Measurements from ENCODE around the gene ERCC3. TPM values are rescaled to one million over a fixed set of nuclear protein-coding genes. Genes with fewer than 3 reads are reported as not detected.

The ERCC3 gene
- total RNA-seq, 1 experiment from 2014 or later: 60.8 TPM

GRCh38 chr2:127310980-127311379 lies 17.0 kb upstream of the ERCC3 start:
- H3K23me2 ChIP-seq (ENCODE audit: insufficient read length, low read depth, low read length, poor library complexity, severe bottlenecking): no peaks in the 10 kb centered on the region
- no peak overlapping the region for H3K27ac Mint-ChIP-seq
- H3K23ac ChIP-seq (ENCODE audit: insufficient read length, low read depth, low read length): no peak overlapping the region

More at GRCh38 chr2:127310980-127311379, 17.0 kb upstream of the ERCC3 start:
- no peak overlapping the region for H2BK15ac ChIP-seq (ENCODE audit: low read depth, low read length)
- H2BK20ac ChIP-seq (ENCODE audit: low read depth, low read length, poor library complexity, severe bottlenecking): no peak overlapping the region
- no peak overlapping the region for H3K4me3 Mint-ChIP-seq
- no peaks in the 10 kb centered on the region for H3K4me1 Mint-ChIP-seq
- H2AFZ ChIP-seq (ENCODE audit: low read length): no peak overlapping the region
- no peak overlapping the region for H2AK5ac ChIP-seq (ENCODE audit: insufficient read length, low read length)
- H3K79me2 ChIP-seq (ENCODE audit: insufficient read depth, low read length): no peaks in the 10 kb centered on the region
- no peaks in the 10 kb centered on the region for H3K9me3 Mint-ChIP-seq
- H3K18ac ChIP-seq (ENCODE audit: insufficient read length, low read depth, low read length): no peak overlapping the region
- H3T11ph ChIP-seq (ENCODE audit: low read length): no peak overlapping the region
- no peak overlapping the region for H3K56ac ChIP-seq (ENCODE audit: insufficient read length, low read depth, low read length)
- TF ChIP-seq CTCF (conservative IDR thresholded peaks at IDR 0.05): no peak
- H3K79me1 ChIP-seq (ENCODE audit: insufficient read depth, low read depth, low read length, poor library complexity, severe bottlenecking): no peaks in the 10 kb centered on the region
- no peak overlapping the region for H2BK12ac ChIP-seq (ENCODE audit: insufficient read length, low read depth, low read length)
- DNase-seq: no peak
- no peaks in the 10 kb centered on the region for H3K4me1 ChIP-seq (ENCODE audit: insufficient read depth, low read length)
- no peak overlapping the region for H3K14ac ChIP-seq (ENCODE audit: insufficient read depth, low read length)
- no peak overlapping the region for H3K9ac ChIP-seq (ENCODE audit: extremely low read depth, insufficient read length, low read length)
- no peaks in the 10 kb centered on the region for H4K20me1 ChIP-seq (ENCODE audit: control insufficient read depth, insufficient read depth, insufficient read length)
- no peak overlapping the region for H2BK120ac ChIP-seq (ENCODE audit: low read depth, low read length, poor library complexity, severe bottlenecking)
- H3K27me3 Mint-ChIP-seq (ENCODE audit: low read depth): no peaks in the 10 kb centered on the region
- no peak overlapping the region for H3K4me2 ChIP-seq (ENCODE audit: insufficient read depth, insufficient read length, low read length)
- WGBS (ENCODE audit: extremely low coverage, insufficient read length, low lambda C conversion rate): no CpG with 5 or more reads among the region's 3 CpGs
- H3K27ac ChIP-seq (ENCODE audit: insufficient read length, low read depth, low read length): no peak overlapping the region
- H3K36me3 Mint-ChIP-seq (ENCODE audit: insufficient read depth in 1 of 3, low read depth in 3 of 3): peaks cover 3 to 42% (median 26%) of the 10 kb centered on the region in 3 experiments; a peak in 5 of 7 replicates
- no peak overlapping the region for H4K91ac ChIP-seq (ENCODE audit: insufficient read length, low read depth, low read length)
- H3K27me3 ChIP-seq (ENCODE audit: insufficient read depth, low read length): no peaks in the 10 kb centered on the region; the same call in 1 of the 2 replicates
- H4K5ac ChIP-seq (ENCODE audit: insufficient read length, low read depth, low read length): no peak overlapping the region
- H3K9me3 ChIP-seq (ENCODE audit: control insufficient read depth, low read depth, low read length): no peaks in the 10 kb centered on the region
- H2BK5ac ChIP-seq (ENCODE audit: insufficient read length, low read length): no peak overlapping the region
- H3K4ac ChIP-seq (ENCODE audit: low read depth, low read length): no peak overlapping the region
- no peak overlapping the region for H4K8ac ChIP-seq (replicated peaks; ENCODE audit: insufficient read length, low read depth, low read length)
